HS-5 (cell line): ENCODE data around the gene PIM2.

ENCODE experiments used
- DNase-seq: peaks from one replicate; pipeline ENCODE4 v3.0.0-alpha.2; 2012; ENCODE audit warnings: low read depth

The PIM2 gene

GRCh38 chrX:48935301-48935670 is 16.5 kb upstream of the PIM2 start:
- no peak for DNase-seq

GRCh38 chrX:48934581-48935300 is 15.9 kb upstream of the PIM2 start:
- no peak for DNase-seq

GRCh38 chrX:48933757-48934156 is 14.9 kb upstream of the PIM2 start:
- no peak for DNase-seq

GRCh38 chrX:48927736-48928382 is 9.0 kb upstream of the PIM2 start:
- DNase-seq: no peak

GRCh38 chrX:48927123-48927522 is 8.3 kb upstream of the PIM2 start:
- no peak for DNase-seq

- no peak for DNase-seq
These were observed 5.4 kb upstream of the PIM2 start for GRCh38 chrX:48924270-48924669.

- no peak for DNase-seq
These were observed 4.9 kb upstream of the PIM2 start for GRCh38 chrX:48923771-48924170.

- DNase-seq: no peak
These were observed 1.9 kb upstream of the PIM2 start for GRCh38 chrX:48920718-48921104.

GRCh38 chrX:48919947-48920717 is 1.3 kb upstream of the PIM2 start:
- no peak for DNase-seq

GRCh38 chrX:48919360-48919841 is 577 bp upstream of the PIM2 start:
- no peak for DNase-seq

GRCh38 chrX:48918301-48918642 is 552 bp downstream of the PIM2 start:
- no peak for DNase-seq

- peak; percentile 67 for DNase-seq
These were observed 1.5 kb downstream of the PIM2 start for GRCh38 chrX:48917139-48918001.

- no peak for DNase-seq
These were observed 4.0 kb downstream of the PIM2 start for GRCh38 chrX:48914593-48915493.

GRCh38 chrX:48913605-48914366 is 5.0 kb downstream of the PIM2 start:
- DNase-seq: no peak

- DNase-seq: no peak
These were observed 7.2 kb downstream of the PIM2 start, which contains the start of gene SLC35A2 for GRCh38 chrX:48911412-48912182. Gene SLC35A2 (minus strand): TSS chrX:48911646. CDS start chrX:48911636, 10 bp downstream.

GRCh38 chrX:48910926-48911411 is 7.9 kb downstream of the PIM2 start:
- DNase-seq: no peak

GRCh38 chrX:48909703-48910294 is 9.0 kb downstream of the PIM2 start:
- no peak for DNase-seq

- DNase-seq: no peak
These were observed 10.2 kb downstream of the PIM2 start for GRCh38 chrX:48908600-48908999.
